HG03520 (cell line): ENCODE measurements around the gene BCAR1.
"Not testable (repeated sequence)": the region's sequence is repeated elsewhere in the genome, so short reads cannot be mapped to it uniquely, and the experiment has no call there.

Experiments used
- ATAC-seq: cut with Tn5 transposase; IDR thresholded peaks from one replicate; pipeline ENCODE4 v1.9.1; 2021; ENCODE audit warnings: mild to moderate bottlenecking, moderate library complexity; ENCODE audit not compliant: unreplicated experiment

Gene BCAR1

GRCh38 chr16:75272629-75273028 is 21.2 kb upstream of the BCAR1 start:
- ATAC-seq: not testable (repeated sequence)

- no peak for ATAC-seq
Observed at GRCh38 chr16:75272097-75272551, 20.7 kb upstream of the BCAR1 start.

GRCh38 chr16:75271441-75272096 is 20.1 kb upstream of the BCAR1 start:
- ATAC-seq: no peak

- not testable (repeated sequence) for ATAC-seq
Observed at GRCh38 chr16:75269358-75269757, 17.9 kb upstream of the BCAR1 start.

GRCh38 chr16:75267631-75268264 is 16.3 kb upstream of the BCAR1 start:
- ATAC-seq: no peak

- no peak for ATAC-seq
Observed at GRCh38 chr16:75266738-75267630, 15.6 kb upstream of the BCAR1 start.

- ATAC-seq: peak; percentile 77
Observed at GRCh38 chr16:75265911-75266701, 14.7 kb upstream of the BCAR1 start.

- no peak for ATAC-seq
Observed at GRCh38 chr16:75264999-75265910, 13.8 kb upstream of the BCAR1 start.

- no peak for ATAC-seq
Observed at GRCh38 chr16:75264457-75264998, 13.1 kb upstream of the BCAR1 start.

- no peak for ATAC-seq
Observed at GRCh38 chr16:75263963-75264445, 12.6 kb upstream of the BCAR1 start.

- no peak for ATAC-seq
Observed at GRCh38 chr16:75263291-75263962, 12.0 kb upstream of the BCAR1 start.

- no peak for ATAC-seq
Observed at GRCh38 chr16:75262800-75263127, 11.3 kb upstream of the BCAR1 start.

GRCh38 chr16:75262104-75262799 is 10.8 kb upstream of the BCAR1 start:
- no peak for ATAC-seq

- ATAC-seq: no peak
Observed at GRCh38 chr16:75261590-75262078, 10.2 kb upstream of the BCAR1 start.

- ATAC-seq: no peak
Observed at GRCh38 chr16:75260851-75261589, 9.6 kb upstream of the BCAR1 start.

- ATAC-seq: no peak
Observed at GRCh38 chr16:75258807-75259141, 7.3 kb upstream of the BCAR1 start.
